ENCODE data around the gene RPS29. TPM values are rescaled to one million over a fixed set of nuclear protein-coding genes. Genes with fewer than 3 reads are reported as not detected.
A peak's percentile ranks its signal among the peaks of the same experiment; 100 is the strongest.

RPS29 gene
- total RNA-seq (1,000 to 10,000 TPM; 1,178 to 1,228 TPM), polyA plus RNA-seq (ENCODE audit: insufficient read length in 6 of 6) (1,000 to 10,000 TPM; 1,763 to 2,162 (median 1,984) TPM)
- long read RNA-seq, donor 1, full-length matches to known transcripts, result 3,706 of 3,722 reads
- long read RNA-seq, donor 1, partial matches to known transcripts, result 16 of 3,722 reads
- long read RNA-seq, donor 1, other reads (novel, unspliced or antisense), result 0 of 3,722 reads
- long read RNA-seq, donor 2, full-length matches to known transcripts, result 3,311 of 3,351 reads
- long read RNA-seq, donor 2, partial matches to known transcripts, result 40 of 3,351 reads
- long read RNA-seq, donor 2, other reads (novel, unspliced or antisense), result 0 of 3,351 reads
- long read RNA-seq, donor 3, full-length matches to known transcripts, result 2,353 of 2,360 reads
- long read RNA-seq, donor 3, partial matches to known transcripts, result 7 of 2,360 reads
- long read RNA-seq, donor 3, other reads (novel, unspliced or antisense), result 0 of 2,360 reads
- long read RNA-seq, donor 4, full-length matches to known transcripts, result 162 of 166 reads
- long read RNA-seq, donor 4, partial matches to known transcripts, result 0 of 166 reads
- long read RNA-seq, donor 4, other reads (novel, unspliced or antisense), result 4 of 166 reads
- long read RNA-seq, donor 5, full-length matches to known transcripts, result 3,206 of 3,226 reads
- long read RNA-seq, donor 5, partial matches to known transcripts, result 15 of 3,226 reads
- long read RNA-seq, donor 5, other reads (novel, unspliced or antisense), result 5 of 3,226 reads
- long read RNA-seq, donor 6, full-length matches to known transcripts, result 3,867 of 3,916 reads
- long read RNA-seq, donor 6, partial matches to known transcripts, result 49 of 3,916 reads
- long read RNA-seq, donor 6, other reads (novel, unspliced or antisense), result 0 of 3,916 reads
- long read RNA-seq, donor 7, full-length matches to known transcripts, result 1,738 of 1,755 reads
- long read RNA-seq, donor 7, partial matches to known transcripts, result 17 of 1,755 reads
- long read RNA-seq, donor 7, other reads (novel, unspliced or antisense), result 0 of 1,755 reads
- long read RNA-seq, donor 8, full-length matches to known transcripts, result 979 of 1,000 reads
- long read RNA-seq, donor 8, partial matches to known transcripts, result 16 of 1,000 reads
- long read RNA-seq, donor 8, other reads (novel, unspliced or antisense), result 5 of 1,000 reads
- long read RNA-seq, donor 9, transcript RPS29-207 (2 exons, 499 nt), result minor isoform, 10 of 34 reads
- long read RNA-seq, donor 9, transcript RPS29-201 (3 exons, 296 nt), result major isoform, 24 of 34 reads
- long read RNA-seq, donor 9, partial matches to known transcripts, result 0 of 34 reads
- long read RNA-seq, donor 9, other reads (novel, unspliced or antisense), result 0 of 34 reads
- long read RNA-seq, donor 10, full-length matches to known transcripts, result 49 of 49 reads
- long read RNA-seq, donor 10, partial matches to known transcripts, result 0 of 49 reads
- long read RNA-seq, donor 10, other reads (novel, unspliced or antisense), result 0 of 49 reads
- long read RNA-seq, donor 11, full-length matches to known transcripts, result 1,282 of 1,293 reads
- long read RNA-seq, donor 11, partial matches to known transcripts, result 11 of 1,293 reads
- long read RNA-seq, donor 11, other reads (novel, unspliced or antisense), result 0 of 1,293 reads
- long read RNA-seq, donor 12, full-length matches to known transcripts, result 1,560 of 1,572 reads
- long read RNA-seq, donor 12, partial matches to known transcripts, result 12 of 1,572 reads
- long read RNA-seq, donor 12, other reads (novel, unspliced or antisense), result 0 of 1,572 reads

- TF ChIP-seq CTCF (IDR thresholded peaks at IDR 0.05), result no peak
- H3K36me3 ChIP-seq, result peaks cover 0 to 34% of the 10 kb centered on the region in 2 donors
- intact Hi-C loops (cut with DNase I), result no loop called here
- ATAC-seq, result peak; percentile 94
- H3K4me1 ChIP-seq, result peaks cover 4 to 42% of the 10 kb centered on the region in 2 donors
- peak within 1 kb of the TSS; percentile 92 for H3K27ac ChIP-seq
- peak within 1 kb of the TSS; percentile 86 to 87 for H3K4me3 ChIP-seq
- peak; percentile 95 to 99 (median 98) for DNase-seq
- H3K9me3 ChIP-seq, result no peaks in the 10 kb centered on the region
- no peaks in the 10 kb centered on the region for H3K27me3 ChIP-seq
Measured at GRCh38 chr14:49585803-49586672, at the start of gene RPS29. RPS29 (minus strand) TSS chr14:49586380; CDS start chr14:49586346, 34 bp downstream.

GRCh38 chr14:49634547-49635334 is 48.6 kb upstream of the RPS29 start, which contains the start of gene DNAAF2:
DNAAF2 (minus strand) TSS chr14:49635244; CDS start chr14:49635149, 95 bp downstream.
- no peaks in the 10 kb centered on the region for H3K9me3 ChIP-seq
- ATAC-seq, result peak; percentile 60
- peaks cover 0 to 15% of the 10 kb centered on the region in 2 donors for H3K36me3 ChIP-seq
- H3K4me1 ChIP-seq, result peaks cover 18 to 58% of the 10 kb centered on the region in 2 donors
- H3K27ac ChIP-seq, result peak within 1 kb of the TSS; percentile 96 to 98
- DNase-seq, result peak; percentile 64 to 92 (median 82)
- H3K4me3 ChIP-seq, result peak within 1 kb of the TSS; percentile 76 to 98
- TF ChIP-seq CTCF (IDR thresholded peaks at IDR 0.05), result no peak
- intact Hi-C loops (cut with DNase I), result loop anchor here in 1 of 2 donors (10.0 kb wide), 1 partner anchor 200 kb away; no protein-coding TSS in a partner anchor
- H3K27me3 ChIP-seq, result no peaks in the 10 kb centered on the region

- peak; percentile 94 to 98 (median 96) for DNase-seq
- Histone ChIP-seq H3K9me3 (no peaks in the 10 kb centered on the region), H3K36me3 (peaks cover 0 to 15% of the 10 kb centered on the region in 2 donors), H3K4me1 (peaks cover 18 to 61% of the 10 kb centered on the region in 2 donors), H3K27me3 (no peaks in the 10 kb centered on the region), H3K27ac (peak overlapping the region; percentile 96 to 98), H3K4me3 (peak overlapping the region; percentile 76 to 98)
- peak; percentile 95 for ATAC-seq
- intact Hi-C loops (cut with DNase I), result loop anchor here in 1 of 2 donors (10.0 kb wide), 1 partner anchor 201 kb away; no protein-coding TSS in a partner anchor
- TF ChIP-seq CTCF (IDR thresholded peaks at IDR 0.05), result peak; percentile 68 to 70
Measured at GRCh38 chr14:49633640-49634546, 47.7 kb upstream of the RPS29 start.

Data from left lung (tissue), 14 donors.